HFF-Myc (cell line): ENCODE data around the gene DSE.

Experiments used
- DNase-seq: peaks from one replicate; pipeline ENCODE4 v3.0.0-alpha.2; 2011; ENCODE audit warnings: low read depth; ENCODE audit errors: extremely low read depth
- H3K4me3 ChIP-seq: replicated peaks from 2 replicates; pipeline ENCODE4 v1.5.1; 2011; ENCODE audit warnings: low read depth, mild to moderate bottlenecking, control low read depth, low read length
- TF ChIP-seq, protein P1 (sequence below): IDR thresholded peaks from 2 replicates; pipeline ENCODE4 v1.5.1; 2012; ENCODE audit warnings: mild to moderate bottlenecking, low read depth, low read length, control low read depth; ENCODE audit errors: missing control alignments

DSE gene

DNA sequence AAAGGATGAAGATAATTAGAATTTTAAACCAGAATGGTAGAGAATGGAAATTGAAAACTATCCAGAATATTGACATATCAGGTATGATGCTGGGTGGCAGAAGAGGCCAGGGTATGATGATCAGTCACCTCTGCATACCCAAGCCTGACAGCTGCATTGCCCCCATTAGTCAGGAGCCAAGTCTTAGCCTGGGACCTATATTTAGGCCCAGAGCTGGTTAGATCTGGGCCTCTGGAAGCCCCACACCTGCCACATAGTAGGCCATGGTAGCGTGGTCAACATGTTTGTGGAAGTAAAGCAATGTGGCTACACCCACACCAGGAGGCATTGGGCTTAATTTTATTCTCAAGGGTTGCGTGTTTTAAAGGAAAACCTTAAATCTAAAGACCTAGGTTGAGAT, 58.4 kb downstream of the DSE start:
- TF ChIP-seq, protein P1, sequence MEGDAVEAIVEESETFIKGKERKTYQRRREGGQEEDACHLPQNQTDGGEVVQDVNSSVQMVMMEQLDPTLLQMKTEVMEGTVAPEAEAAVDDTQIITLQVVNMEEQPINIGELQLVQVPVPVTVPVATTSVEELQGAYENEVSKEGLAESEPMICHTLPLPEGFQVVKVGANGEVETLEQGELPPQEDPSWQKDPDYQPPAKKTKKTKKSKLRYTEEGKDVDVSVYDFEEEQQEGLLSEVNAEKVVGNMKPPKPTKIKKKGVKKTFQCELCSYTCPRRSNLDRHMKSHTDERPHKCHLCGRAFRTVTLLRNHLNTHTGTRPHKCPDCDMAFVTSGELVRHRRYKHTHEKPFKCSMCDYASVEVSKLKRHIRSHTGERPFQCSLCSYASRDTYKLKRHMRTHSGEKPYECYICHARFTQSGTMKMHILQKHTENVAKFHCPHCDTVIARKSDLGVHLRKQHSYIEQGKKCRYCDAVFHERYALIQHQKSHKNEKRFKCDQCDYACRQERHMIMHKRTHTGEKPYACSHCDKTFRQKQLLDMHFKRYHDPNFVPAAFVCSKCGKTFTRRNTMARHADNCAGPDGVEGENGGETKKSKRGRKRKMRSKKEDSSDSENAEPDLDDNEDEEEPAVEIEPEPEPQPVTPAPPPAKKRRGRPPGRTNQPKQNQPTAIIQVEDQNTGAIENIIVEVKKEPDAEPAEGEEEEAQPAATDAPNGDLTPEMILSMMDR = no peak
- DNase-seq = no peak
- no peak overlapping the region for H3K4me3 ChIP-seq

DNA sequence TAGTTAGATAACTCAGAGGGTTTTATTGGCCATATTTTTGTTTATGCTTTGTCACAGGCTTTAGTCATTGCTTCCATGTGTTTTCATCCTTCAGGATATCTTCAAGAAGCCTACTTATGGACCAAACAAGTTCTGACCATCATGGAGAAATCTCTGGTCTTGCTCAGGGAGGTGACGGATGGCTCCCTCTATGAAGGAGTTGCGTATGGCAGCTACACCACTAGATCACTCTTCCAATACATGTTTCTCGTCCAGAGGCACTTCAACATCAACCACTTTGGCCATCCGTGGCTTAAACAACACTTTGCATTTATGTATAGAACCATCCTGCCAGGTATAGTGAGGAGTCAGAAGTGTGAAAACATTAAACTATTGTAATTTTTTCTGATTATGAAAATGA, 60.1 kb downstream of the DSE start:
- TF ChIP-seq, protein P1 = no peak
- no peak for DNase-seq
- H3K4me3 ChIP-seq = no peak overlapping the region

DNA sequence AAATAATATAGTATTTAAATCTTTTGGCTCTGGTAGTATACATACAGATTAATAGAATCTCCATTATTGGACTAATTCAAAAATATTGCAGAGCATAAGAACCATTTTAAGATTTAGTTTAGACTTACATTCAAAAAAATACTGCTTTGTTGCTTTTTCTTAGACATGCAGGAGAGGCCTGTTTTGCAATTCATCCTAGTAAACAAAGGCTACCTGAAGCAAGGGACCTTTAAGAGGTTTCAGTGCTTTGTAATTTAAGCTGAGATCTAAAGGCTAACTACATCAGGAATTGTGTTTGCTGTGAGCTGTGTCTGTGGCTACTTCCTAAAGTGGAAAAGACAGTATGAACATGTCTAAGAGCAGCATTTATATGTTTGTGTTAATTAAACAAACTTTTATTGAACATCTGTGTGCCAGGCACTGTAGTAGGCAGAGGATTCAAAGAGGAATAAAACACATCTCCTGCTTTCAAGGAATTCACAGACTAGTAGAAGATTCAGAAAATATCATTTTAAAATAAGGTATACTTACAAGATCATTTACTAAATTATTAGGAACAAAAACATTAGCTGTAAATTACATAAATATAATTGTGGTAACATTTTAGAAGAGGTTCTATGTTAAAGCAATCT, 61.3 kb downstream of the DSE start:
- H3K4me3 ChIP-seq = no peak overlapping the region
- TF ChIP-seq, protein P1 = no peak
- DNase-seq = no peak

DNA sequence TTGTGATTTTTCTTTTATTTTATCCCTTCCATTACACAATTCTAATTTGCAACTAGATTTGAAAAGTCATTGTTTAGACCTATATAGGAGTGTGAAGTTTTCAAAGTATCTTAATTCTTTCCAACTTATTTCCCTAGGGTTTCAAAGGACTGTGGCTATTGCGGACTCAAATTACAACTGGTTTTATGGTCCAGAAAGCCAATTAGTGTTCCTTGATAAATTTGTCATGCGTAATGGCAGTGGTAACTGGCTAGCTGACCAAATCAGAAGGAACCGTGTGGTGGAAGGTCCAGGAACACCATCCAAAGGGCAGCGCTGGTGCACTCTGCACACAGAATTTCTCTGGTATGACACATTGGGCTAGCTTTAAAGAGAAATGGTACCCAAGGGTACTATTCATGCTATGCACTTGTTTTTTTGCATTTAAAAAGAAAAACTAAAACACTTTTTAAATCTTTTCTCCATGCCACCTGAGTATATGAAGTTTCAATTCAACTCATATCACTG, 62.5 kb downstream of the DSE start:
- H3K4me3 ChIP-seq = no peak overlapping the region
- TF ChIP-seq, protein P1 = no peak
- DNase-seq = no peak

GRCh38 chr6:116434056-116434725, 63.4 kb downstream of the DSE start:
- no peak overlapping the region for H3K4me3 ChIP-seq

DNA sequence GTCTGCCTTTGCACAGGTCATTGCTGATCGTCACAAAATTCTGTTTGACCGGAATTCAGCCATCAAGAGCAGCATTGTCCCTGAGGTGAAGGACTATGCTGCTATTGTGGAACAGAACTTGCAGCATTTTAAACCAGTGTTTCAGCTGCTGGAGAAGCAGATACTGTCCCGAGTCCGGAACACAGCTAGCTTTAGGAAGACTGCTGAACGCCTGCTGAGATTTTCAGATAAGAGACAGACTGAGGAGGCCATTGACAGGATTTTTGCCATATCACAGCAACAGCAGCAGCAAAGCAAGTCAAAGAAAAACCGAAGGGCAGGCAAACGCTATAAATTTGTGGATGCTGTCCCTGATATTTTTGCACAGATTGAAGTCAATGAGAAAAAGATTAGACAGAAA, 65.8 kb downstream of the DSE start:
- TF ChIP-seq, protein P1 = no peak

More at GRCh38 chr6:116434056-116434725, 63.4 kb downstream of the DSE start:
- TF ChIP-seq, protein P1 = no peak
- no peak for DNase-seq

More for the DNA sequence above, 65.8 kb downstream of the DSE start:
- DNase-seq = no peak
- no peak overlapping the region for H3K4me3 ChIP-seq
